NCI-H1694 treated with DMSO at 0.1 percent for 48 hours (cell line): Measurements from ENCODE around the gene SLC22A4.

Experiments used
- DNase-seq: peaks from one replicate; lab custom pipeline; 2025; lab: John Stamatoyannopoulos, UW

Gene SLC22A4

GRCh38 chr5:132300577-132301343 lies 6.6 kb downstream of the SLC22A4 start:
- DNase-seq: no peak

DNA sequence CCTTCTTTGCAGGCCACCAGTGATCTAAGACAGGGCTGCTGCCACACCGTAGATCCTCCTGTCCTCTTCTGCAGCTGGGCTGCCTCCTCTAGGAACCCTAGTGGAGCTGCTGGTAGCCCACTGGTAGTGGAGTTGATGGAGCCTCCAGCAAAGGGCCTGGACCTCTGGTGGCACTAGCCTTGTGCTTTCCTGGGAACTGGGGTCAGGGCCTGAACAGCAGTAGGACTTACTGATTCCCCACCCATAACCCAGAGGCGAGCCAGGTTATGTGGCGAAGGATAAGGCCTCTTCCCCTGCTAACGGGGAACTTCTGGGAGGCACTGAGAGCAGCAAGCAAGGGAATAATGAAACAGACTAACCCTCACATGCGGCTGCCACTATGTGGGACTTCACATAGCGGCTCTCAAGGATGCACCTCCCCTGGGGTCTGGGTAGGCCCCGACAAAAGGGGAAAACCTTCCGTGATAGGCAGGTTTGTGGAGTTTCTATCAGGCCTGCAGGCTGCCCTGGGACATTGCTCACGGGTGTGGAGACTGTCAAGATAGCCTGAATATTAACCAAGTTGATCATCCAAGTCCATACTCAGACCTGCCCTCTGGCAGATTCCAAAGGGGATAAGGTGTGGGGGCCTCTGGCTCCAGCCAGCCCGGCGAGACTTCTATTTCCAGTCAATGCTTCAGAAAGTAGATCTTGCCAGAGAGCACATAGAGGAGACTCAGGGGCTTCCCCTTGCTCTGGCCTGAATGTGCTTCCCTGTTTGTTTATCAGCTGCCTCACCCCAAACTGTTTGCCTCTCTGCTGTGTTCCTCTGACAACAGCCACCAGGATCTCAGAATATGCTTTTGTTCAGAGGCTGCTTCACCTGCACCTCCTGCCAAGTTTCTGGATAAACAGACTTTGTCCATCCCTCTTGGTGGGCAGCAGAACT lies 7.4 kb downstream of the SLC22A4 start:
- no peak for DNase-seq

DNA sequence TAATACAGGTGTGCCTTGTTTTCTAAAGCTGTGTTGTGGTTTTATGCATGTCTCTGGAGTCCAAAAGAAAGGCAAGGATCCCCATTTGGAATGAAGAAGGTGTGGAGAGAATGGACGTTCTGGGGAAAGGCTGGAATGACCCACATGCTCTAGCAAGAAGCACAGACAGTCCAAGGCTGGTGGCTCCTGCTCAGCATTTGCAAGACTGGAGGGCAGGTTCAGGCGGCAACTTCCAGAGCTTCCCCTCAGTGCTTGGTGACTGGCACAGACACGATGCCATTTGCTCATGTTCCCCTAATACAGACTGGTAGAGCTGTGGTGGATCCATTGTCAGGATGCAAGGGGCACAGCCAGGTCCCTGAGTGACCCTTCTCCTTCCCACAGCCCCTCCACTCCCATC lies 8.2 kb downstream of the SLC22A4 start:
- no peak for DNase-seq

DNA sequence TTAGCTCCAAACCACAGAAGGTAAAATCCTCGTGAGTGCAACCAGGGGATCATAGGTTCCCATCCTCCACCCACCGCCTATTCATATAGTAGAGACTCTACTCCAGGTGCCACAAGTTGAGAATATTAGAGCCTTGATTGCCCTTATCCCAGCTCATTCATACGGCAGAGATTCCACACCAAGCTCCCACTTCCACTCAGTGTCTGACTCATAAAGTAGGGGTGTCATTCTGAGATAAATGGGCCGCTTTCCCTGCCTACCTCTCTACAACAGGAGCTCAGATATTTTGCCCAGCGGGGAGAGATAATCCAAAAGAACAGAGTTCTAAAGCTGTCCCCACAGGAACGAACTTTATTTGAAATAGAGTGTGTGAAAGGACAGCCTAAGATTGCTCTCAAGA lies 9.4 kb downstream of the SLC22A4 start:
- no peak for DNase-seq

- DNase-seq: no peak
Measured at GRCh38 chr5:132305420-132305819, 11.2 kb downstream of the SLC22A4 start.

- no peak for DNase-seq
Measured at GRCh38 chr5:132308701-132309100, 14.5 kb downstream of the SLC22A4 start.

DNA sequence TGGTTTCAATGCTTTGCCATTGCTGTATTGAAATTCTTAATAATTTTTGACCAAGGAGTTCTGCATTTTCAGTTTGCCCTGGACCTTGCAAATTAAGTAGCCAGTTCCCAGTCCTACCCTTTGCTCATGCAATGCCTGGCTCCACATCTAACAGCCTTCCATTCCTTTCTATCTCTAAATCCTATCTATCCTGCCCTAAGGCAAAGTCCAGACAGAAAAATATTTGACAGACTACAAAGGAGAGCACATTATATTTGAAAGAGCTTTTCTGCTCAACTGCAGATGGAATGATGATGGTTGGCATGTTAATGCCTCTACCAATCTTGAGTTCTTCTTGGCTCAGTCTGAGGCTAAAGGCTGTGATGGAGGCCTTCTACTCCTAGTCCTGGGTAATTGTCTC lies 15.5 kb downstream of the SLC22A4 start:
- no peak for DNase-seq

DNA sequence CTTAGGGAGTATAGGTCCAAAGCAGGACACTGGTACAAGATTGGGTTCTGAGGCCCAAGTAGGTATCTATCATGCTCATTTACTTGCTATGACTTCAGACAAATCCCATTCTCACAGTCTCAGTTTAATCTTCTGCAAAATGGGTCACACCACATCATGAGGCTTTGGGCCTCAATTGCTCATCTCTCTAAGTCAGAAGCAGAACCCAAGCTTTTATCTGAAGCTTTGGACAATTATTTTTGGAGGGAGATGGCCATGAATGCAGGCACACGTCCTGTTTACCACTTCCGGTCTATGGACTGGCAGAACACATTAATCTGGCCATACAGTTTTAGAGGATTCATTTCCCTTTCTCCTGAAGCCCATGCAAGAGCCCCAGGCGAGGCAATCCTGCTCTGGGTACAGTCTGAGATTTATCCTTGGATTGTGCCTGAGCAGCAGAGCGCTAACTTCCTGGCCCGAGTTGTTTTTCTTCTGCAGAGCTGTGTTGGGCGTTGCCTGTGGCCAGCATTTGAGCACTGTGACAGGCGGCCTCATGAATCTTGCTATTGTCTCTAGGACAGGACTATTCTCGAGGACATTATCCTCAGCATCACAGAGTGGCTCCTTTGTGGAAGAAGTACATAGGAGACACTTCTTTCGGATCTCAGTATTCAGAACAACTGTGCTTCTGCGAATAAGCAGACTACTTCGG lies 16.1 kb downstream of the SLC22A4 start:
- no peak for DNase-seq

- no peak for DNase-seq
Measured at GRCh38 chr5:132313366-132313765, 19.2 kb downstream of the SLC22A4 start.

DNA sequence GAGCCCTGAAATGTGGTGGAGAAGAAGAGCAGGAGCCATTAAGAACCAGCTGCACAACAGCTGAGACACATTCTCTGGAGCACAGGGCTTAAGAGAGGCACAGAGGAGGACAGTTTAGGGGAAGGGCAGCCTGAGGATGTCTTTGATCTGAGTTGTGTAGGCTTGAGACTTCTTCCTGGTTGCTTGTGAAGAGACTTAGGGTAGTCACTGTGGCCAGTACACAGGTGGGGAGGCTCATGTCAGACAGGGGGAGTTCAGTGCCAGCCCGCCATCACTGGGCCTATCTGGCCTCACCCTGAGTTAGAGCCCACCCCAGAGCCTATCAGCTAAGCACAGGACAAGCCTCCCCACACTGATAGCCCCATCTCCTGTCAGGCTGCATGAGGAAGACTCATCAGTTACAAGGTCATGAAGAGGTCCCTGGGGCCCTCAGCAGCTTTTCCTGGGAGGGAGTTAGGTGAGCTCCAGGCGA lies 19.8 kb downstream of the SLC22A4 start:
- DNase-seq: no peak

DNA sequence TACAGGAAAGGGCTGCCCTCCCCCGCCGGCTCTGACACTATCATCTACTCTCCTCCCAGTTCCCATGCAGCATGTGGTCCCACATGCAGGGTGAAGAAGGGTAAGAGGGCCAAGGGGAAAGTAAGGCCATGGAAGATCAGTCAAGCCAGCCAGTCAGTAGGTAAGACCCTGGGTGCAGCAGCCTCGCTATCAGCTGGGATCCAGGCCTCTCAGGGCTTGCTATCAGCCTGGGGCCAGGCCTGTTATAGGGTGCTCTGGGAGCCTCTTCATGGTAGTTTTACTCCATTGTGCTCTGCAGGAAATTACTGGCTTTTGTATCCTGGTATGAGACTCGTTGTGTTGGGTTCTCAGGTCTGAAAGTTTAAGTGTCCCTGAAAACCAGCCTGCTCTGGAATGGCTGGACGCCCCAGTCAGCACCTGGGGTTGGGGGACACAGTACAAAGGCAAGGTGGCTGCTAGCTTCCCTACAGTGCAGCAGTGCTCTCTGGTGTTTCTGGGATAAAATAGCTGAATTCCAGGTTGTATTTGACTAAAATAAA lies 21.4 kb downstream of the SLC22A4 start:
- DNase-seq: no peak

- DNase-seq: no peak
Measured at GRCh38 chr5:132319975-132320374, 25.8 kb downstream of the SLC22A4 start.

DNA sequence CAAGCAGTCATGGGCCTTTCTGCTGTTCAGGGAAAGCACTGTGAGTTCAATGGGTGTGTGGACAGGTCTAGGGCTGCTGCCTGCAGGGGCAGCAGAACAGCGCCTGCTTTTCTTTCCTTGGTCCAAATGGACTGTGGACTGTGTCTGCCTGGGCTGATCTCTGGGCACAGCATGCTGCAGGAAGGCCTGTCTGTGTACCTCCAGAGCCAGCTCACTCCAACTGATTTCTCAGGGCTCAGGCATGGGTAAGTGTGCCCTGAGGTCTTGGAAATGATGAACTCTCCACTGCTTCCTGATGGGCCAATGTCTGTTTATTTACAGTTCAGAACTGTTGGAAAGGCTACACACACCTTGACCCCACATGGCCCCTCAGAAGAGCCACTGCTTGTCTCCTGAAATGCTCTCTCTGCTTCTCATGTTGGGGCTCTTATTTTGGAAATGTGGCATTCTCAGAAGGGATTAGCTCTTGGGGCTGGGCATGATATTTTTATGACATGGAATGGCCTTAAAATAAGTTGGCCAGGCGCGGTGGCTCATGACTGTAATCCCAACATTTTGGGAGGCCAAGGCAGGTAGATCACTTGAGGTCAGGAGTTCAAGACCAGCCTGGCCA lies 27.0 kb downstream of the SLC22A4 start:
- no peak for DNase-seq

- no peak for DNase-seq
Measured at GRCh38 chr5:132322266-132322665, 28.1 kb downstream of the SLC22A4 start.

- no peak for DNase-seq
Measured at GRCh38 chr5:132323202-132323601, 29.0 kb downstream of the SLC22A4 start.

DNA sequence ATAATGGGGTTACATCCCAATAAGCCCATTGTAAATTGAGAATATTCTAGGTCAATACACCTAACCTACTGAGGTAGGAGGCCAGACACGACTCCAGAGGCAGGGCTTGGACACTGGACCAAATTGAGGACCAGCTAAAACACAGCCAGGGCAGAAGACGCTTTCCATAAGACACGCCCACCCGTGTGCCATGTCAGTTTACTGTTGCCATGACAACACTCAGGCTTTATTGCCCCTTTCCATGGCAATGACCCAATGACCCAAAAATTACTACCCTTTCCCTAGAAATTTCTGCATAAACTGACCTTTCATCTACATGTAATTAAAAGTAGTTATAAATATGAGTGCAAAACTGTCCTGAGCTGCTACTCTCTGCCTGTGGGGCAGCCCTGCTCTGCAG lies 31.5 kb downstream of the SLC22A4 start:
- no peak for DNase-seq

GRCh38 chr5:132327252-132327955 lies 33.2 kb downstream of the SLC22A4 start:
- no peak for DNase-seq

- DNase-seq: no peak
Measured at GRCh38 chr5:132334812-132335211, 40.6 kb downstream of the SLC22A4 start.

DNA sequence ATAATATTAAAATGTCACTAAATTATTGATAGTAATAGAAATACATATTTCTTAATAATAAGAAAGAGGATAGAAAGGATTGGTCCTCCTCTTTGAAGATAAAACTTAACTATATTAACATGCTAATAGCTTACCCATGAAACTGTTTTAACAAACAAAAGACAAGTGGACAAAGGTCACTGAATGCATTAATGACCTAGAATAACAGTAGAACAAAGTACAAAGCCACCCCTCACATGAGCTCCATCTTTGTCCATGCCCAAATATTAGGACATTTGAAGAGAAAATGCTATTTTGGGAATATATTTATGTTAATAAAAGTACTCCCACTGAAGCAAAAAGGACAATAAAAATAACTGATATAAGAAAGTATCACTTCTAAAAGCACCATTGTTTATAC lies 41.2 kb downstream of the SLC22A4 start:
- no peak for DNase-seq

DNA sequence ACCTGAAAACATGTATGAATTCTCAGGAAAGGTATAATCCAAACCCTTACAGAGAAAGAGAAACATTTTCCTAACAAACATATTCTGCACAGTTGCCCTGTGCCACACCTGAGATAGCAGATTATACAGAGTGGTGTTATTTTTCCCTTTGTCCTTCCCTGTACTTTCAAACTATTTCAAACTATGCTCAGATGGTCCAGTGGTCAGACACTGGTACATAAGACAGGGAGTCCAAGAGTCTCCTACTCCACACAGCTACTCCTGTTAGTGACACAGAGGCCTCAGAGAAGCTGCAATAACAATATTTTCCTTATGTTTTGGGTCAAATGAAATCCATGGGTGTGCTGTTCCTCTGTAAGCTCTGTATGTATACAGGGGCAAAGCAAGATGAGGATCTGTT lies 45.3 kb downstream of the SLC22A4 start:
- no peak for DNase-seq
